Mucosa of rectum (tissue), 2 donors: ENCODE results near the gene OR52K1.

Experiments used
- H3K27ac ChIP-seq, 2 donors: one replicate each; pipeline ENCODE4 v1.7.0; 2013; ENCODE audit warnings: inconsistent platforms in 2 of 2, low read depth in 2 of 2, low read length in 2 of 2
- H3K27me3 ChIP-seq, 2 donors: one replicate each; pipeline ENCODE4 v1.7.0; 2013; ENCODE audit warnings: low read length in 2 of 2; ENCODE audit not compliant: control insufficient read depth in 2 of 2, insufficient read depth in 2 of 2
- H3K36me3 ChIP-seq, 2 donors: one replicate each; pipeline ENCODE4 v1.7.0; 2013; ENCODE audit warnings: low read length in 2 of 2; ENCODE audit not compliant: control insufficient read depth in 2 of 2, insufficient read depth in 2 of 2
- H3K4me1 ChIP-seq, 2 donors: one replicate each; pipeline ENCODE4 v1.7.0; 2013; ENCODE audit warnings: low read length in 2 of 2, mild to moderate bottlenecking in 1 of 2; ENCODE audit not compliant: control insufficient read depth in 2 of 2, insufficient read depth in 2 of 2
- H3K4me3 ChIP-seq, 2 donors: one replicate each; pipeline ENCODE4 v1.7.0; 2013; ENCODE audit warnings: low read length in 2 of 2
- H3K9ac ChIP-seq, 2 donors: one replicate each; pipeline ENCODE4 v1.7.0; 2013; ENCODE audit warnings: low read length in 2 of 2, low read depth in 1 of 2, mild to moderate bottlenecking in 1 of 2
- H3K9me3 ChIP-seq, 2 donors: one replicate each; pipeline ENCODE4 v1.7.0; 2013; ENCODE audit warnings: low read length in 2 of 2; ENCODE audit not compliant: control insufficient read depth in 2 of 2
- donor health status: healthy.
- donor health status: Normal muscosa, but diverticular disease.

Gene OR52K1

DNA sequence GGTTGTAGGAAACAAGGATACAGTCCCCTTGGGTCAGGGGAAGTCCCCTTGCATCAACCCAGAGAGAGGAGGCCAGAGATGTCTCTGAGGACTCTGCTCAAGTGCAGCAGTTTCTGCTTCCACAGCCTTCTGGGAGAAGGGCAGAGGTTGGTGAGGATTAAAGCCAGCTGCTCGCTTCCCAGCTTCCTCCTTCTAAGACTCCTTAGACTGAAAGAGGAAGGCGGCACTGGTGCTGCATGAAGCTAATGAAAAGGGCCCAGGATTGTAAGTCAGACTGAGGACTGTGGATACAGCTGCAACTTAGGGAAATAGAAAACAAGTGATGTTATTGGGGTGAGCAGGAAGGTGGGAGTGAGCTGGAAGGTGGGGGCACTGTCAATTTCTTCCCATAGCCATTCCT lies at the start of gene OR52K1:
OR52K1 (plus strand) TSS at position 202 of the 400 bp plus-strand sequence. CDS start 6,255 bp downstream, outside the sequence.
- H3K4me3 ChIP-seq: no peak within 1 kb of the TSS
- no peak within 1 kb of the TSS for H3K9ac ChIP-seq
- no peak within 1 kb of the TSS for H3K27ac ChIP-seq
- no peaks in the 10 kb centered on the region for H3K4me1 ChIP-seq
- H3K36me3 ChIP-seq: no peaks in the 10 kb centered on the region
- peaks cover 0 to 2% of the 10 kb centered on the region in 2 donors for H3K27me3 ChIP-seq
- H3K9me3 ChIP-seq: no peaks in the 10 kb centered on the region

DNA sequence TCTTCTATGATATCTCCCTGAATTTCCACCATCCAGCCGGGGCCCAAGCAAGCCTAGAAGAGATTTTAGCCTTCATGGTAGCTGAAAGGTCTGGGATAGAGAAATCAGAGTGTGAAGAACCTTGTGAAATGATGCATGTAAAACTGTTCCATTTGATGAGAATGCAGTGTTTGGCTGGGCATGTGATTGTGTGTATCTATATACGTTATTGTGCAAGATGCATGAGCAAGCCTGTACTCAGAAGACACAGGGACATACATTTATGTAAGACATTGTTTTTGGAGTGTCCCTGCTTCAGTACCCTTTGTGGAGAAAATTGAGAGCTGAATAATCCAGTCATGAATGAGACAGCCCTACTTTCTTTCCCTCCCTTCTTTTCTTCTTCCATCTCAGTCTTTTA lies 48.6 kb upstream of the OR52K1 start:
- Histone ChIP-seq H3K27me3 (no peaks in the 10 kb centered on the region), H3K4me1 (no peaks in the 10 kb centered on the region), H3K27ac (no peak overlapping the region), H3K9me3 (no peaks in the 10 kb centered on the region), H3K36me3 (no peaks in the 10 kb centered on the region), H3K4me3 (no peak overlapping the region), H3K9ac (no peak overlapping the region)

DNA sequence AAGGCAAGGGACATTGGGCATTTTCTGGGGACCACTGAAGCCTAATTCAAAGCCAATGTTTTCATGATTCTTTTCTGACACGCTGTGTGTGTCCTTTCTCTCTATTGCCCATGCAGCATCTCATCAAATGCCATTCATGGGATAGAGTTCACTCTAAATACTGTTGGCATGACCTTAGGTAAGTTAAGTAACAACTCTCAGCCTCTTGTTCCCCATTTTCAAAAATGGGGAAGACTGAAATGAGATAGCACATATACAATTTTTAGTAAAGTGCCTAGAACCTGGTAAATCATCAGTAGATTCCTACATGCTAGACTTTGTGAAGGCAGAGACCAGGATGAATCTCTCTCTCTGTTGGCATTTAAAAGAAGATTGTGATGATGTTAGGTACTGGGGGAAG lies 46.0 kb upstream of the OR52K1 start:
- Histone ChIP-seq H3K9ac (no peak overlapping the region), H3K4me1 (no peaks in the 10 kb centered on the region), H3K9me3 (no peaks in the 10 kb centered on the region), H3K27me3 (no peaks in the 10 kb centered on the region), H3K27ac (no peak overlapping the region), H3K4me3 (no peak overlapping the region), H3K36me3 (no peaks in the 10 kb centered on the region)

DNA sequence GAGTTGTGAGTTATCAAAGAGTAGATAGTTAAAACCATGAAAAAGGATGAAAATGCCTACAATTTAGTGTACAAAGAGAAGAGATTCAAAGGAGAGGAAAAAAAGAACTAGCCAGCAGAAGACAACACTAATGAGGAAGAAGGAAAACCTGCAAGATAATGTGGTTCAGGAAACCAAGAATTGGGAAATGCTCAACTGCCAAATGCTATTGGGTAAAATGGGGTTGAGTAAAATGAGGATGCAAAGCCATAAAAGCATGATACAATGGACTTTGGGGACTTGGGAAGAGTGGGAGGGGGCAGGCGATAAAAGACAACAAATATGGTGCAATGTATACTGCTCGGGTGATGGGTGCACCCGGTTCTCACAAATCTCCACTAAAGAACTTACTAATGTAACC lies 40.9 kb upstream of the OR52K1 start:
- no peak overlapping the region for H3K9ac ChIP-seq
- H3K36me3 ChIP-seq: no peaks in the 10 kb centered on the region
- no peaks in the 10 kb centered on the region for H3K27me3 ChIP-seq
- H3K9me3 ChIP-seq: no peaks in the 10 kb centered on the region
- H3K27ac ChIP-seq: no peak overlapping the region
- H3K4me1 ChIP-seq: no peaks in the 10 kb centered on the region
- H3K4me3 ChIP-seq: no peak overlapping the region

DNA sequence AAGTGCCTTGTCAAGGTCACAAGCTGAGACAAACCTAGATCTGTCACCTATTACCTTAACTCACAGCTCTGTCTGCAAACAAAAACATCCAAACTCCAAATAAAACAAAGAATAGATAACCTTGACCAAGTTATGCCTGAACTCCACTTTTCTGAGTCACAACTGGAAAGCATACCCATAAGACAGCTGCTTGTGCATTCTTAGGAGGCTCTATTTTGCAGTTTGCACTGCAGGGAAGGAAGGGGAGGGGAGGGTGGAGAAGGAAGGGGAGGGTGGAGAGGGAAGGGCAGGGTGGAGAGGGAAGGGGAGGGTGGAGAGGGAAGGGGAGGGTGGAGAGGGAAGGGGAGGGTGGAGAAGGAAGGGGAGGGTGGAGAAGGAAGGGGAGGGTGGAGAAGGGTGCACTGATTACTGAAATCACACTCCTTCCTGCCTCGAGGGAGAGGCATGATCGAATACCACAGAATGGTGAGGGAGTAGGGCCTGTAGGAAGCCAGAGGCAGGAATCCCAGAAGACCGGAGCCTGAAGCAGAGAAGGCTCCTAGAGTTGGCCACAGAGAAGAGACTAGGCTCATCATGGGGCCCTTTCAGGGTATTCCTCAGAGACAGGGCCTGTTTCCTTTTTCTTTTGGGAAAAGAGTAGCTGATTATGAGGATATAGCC lies 39.1 kb upstream of the OR52K1 start:
- Histone ChIP-seq H3K27me3 (no peaks in the 10 kb centered on the region), H3K4me1 (no peaks in the 10 kb centered on the region), H3K36me3 (no peaks in the 10 kb centered on the region), H3K27ac (no peak overlapping the region), H3K9me3 (no peaks in the 10 kb centered on the region), H3K4me3 (no peak overlapping the region), H3K9ac (no peak overlapping the region)

DNA sequence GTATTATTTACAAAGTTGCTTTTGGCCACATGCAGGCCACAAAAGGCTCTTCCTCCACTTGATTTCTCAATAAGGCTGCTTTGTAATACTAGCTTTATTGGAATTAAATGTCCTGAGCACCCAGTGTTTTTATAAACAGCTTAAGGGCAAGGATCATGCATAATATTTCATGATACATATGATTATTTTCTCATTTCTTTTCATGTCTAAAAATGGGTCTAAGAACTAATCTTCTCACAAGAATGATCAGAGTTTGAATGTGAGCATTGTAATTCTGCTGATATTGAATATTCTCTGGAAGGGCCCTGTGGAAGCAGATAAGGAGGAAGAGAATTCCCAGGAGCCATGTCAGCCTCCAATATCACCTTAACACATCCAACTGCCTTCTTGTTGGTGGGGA lies 33.5 kb upstream of the OR52K1 start, which contains the start of gene OR52K2:
OR52K2 (plus strand) TSS at position 301 of the 400 bp plus-strand sequence; CDS start at position 346, 45 bp downstream.
- Histone ChIP-seq H3K4me3 (no peak within 1 kb of the TSS), H3K27ac (no peak within 1 kb of the TSS), H3K9me3 (no peaks in the 10 kb centered on the region), H3K27me3 (no peaks in the 10 kb centered on the region), H3K9ac (no peak within 1 kb of the TSS), H3K4me1 (no peaks in the 10 kb centered on the region), H3K36me3 (no peaks in the 10 kb centered on the region)

DNA sequence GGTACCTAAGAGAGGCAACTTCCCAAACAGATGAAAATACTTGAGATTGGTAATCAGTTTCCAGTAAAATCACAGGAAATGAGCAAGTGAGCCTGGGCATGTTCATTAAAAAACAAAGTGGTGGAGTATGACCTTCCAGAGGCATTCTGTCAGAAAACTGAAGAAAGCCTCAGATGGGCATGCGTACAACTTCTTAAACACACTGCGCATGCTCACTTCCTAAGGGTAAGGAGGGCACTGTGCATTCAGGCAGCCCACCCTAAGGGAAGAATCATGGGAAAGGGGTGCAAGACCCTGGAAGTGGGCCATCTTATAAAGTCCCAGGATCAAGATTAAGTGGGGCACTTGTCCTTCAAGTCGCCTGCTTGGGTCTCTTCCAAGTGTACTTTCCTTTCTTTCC lies 29.3 kb upstream of the OR52K1 start:
- H3K4me1 ChIP-seq: no peaks in the 10 kb centered on the region
- no peaks in the 10 kb centered on the region for H3K36me3 ChIP-seq
- no peak overlapping the region for H3K4me3 ChIP-seq
- H3K9me3 ChIP-seq: no peaks in the 10 kb centered on the region
- no peak overlapping the region for H3K27ac ChIP-seq
- no peak overlapping the region for H3K9ac ChIP-seq
- no peaks in the 10 kb centered on the region for H3K27me3 ChIP-seq

DNA sequence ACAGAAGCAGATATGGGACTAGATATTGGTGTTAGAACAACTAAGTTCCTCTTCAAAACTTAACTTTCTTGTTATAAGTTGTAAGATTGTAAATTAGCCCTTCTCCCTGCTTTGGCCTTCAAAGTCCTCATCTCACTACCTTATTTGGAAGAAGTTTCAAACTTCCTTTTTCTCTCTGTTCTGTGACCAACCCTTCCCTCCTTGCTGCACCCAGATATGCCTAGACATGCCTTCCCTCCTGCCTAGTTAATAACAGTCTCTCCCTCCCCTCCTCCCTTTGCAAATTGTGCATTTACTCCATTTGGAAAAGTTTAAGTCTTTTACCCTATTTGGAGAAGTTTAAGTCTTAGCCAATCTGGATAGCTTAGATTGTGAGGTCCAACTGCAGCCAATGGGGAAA lies 28.4 kb upstream of the OR52K1 start:
- no peak overlapping the region for H3K4me3 ChIP-seq
- H3K27me3 ChIP-seq: no peaks in the 10 kb centered on the region
- H3K36me3 ChIP-seq: no peaks in the 10 kb centered on the region
- no peaks in the 10 kb centered on the region for H3K9me3 ChIP-seq
- no peak overlapping the region for H3K27ac ChIP-seq
- no peak overlapping the region for H3K9ac ChIP-seq
- H3K4me1 ChIP-seq: no peaks in the 10 kb centered on the region

DNA sequence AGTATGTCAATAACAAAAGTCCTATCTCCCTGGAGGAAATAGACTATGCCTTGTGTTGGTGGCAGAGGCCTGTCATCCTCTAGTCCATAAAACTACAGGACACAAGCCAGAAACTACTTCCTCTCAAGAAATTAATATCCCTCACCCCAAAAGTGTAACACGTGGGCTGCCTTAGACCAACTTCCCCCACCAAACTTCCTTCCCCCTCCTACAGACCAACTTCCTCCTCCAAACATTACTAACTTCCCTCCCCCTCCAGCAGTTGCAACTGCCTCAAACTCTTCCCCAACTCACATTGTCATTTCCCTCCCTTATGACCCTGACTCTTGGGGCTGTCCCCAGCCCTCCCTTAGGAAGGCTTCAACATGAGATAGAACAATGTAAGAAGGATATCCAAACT lies 27.0 kb upstream of the OR52K1 start:
- Histone ChIP-seq H3K4me1 (no peaks in the 10 kb centered on the region), H3K36me3 (no peaks in the 10 kb centered on the region), H3K4me3 (no peak overlapping the region), H3K9me3 (no peaks in the 10 kb centered on the region), H3K27me3 (no peaks in the 10 kb centered on the region), H3K9ac (no peak overlapping the region), H3K27ac (no peak overlapping the region)

DNA sequence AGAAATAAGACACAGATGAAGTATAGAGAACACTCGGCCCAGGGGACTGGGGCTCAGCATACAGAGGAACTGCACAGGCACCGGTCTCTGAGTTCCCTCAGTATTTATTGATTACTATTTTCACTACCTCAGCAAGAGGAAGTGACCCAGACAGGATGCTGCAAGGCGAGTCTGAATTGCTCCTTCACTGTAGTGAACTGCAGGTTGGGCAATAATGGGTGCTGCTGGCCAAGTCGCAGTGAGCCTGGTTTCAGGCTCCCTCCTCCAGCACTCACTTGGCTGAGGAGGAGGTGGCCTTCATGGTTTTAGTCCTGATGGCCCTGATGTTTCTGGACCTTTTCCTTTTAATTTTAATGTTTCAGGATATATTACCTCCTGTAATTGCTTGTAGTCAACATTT lies 22.9 kb upstream of the OR52K1 start:
- Histone ChIP-seq H3K27me3 (no peaks in the 10 kb centered on the region), H3K36me3 (no peaks in the 10 kb centered on the region), H3K4me3 (no peak overlapping the region), H3K4me1 (no peaks in the 10 kb centered on the region), H3K27ac (no peak overlapping the region), H3K9me3 (no peaks in the 10 kb centered on the region), H3K9ac (no peak overlapping the region)

DNA sequence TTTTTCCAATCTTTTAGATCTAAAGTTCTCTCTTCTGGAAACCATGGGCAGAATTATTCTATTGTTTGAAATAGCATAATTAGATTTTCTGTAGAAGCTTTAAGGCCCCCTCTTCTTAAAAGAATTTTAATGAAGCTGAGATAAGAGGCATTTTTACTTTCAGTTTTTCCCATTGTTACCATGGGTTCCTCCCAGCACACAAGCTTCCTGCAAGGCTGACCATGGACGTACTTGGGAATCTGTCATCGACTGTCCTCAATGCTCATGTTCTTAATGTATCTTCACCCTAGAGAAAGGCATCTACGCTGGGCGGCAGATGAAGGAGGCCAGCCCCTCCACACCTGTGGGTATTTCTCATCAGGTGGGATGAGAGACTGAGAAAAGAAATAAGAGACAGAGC lies 22.3 kb upstream of the OR52K1 start:
- Histone ChIP-seq H3K9me3 (no peaks in the 10 kb centered on the region), H3K4me3 (no peak overlapping the region), H3K4me1 (no peaks in the 10 kb centered on the region), H3K36me3 (no peaks in the 10 kb centered on the region), H3K9ac (no peak overlapping the region), H3K27me3 (no peaks in the 10 kb centered on the region), H3K27ac (no peak overlapping the region)
